HG03095 (cell line): ENCODE data around the gene TECPR1.

Experiments used
- ATAC-seq: cut with Tn5 transposase; IDR thresholded peaks from one replicate; pipeline ENCODE4 v1.9.1; 2021; ENCODE audit warnings: moderate library complexity; ENCODE audit not compliant: unreplicated experiment

The TECPR1 gene

GRCh38 chr7:98193474-98194180 is 58.4 kb downstream of the TECPR1 start:
- no peak for ATAC-seq

- ATAC-seq = no peak
These were observed 59.1 kb downstream of the TECPR1 start for GRCh38 chr7:98192781-98193457.

GRCh38 chr7:98191668-98192431 is 60.2 kb downstream of the TECPR1 start:
- no peak for ATAC-seq

- ATAC-seq = no peak
These were observed 62.5 kb downstream of the TECPR1 start for GRCh38 chr7:98189559-98189958.

GRCh38 chr7:98187138-98187502 is 64.9 kb downstream of the TECPR1 start:
- no peak for ATAC-seq

GRCh38 chr7:98186452-98187137 is 65.4 kb downstream of the TECPR1 start:
- no peak for ATAC-seq

- no peak for ATAC-seq
These were observed 66.9 kb downstream of the TECPR1 start for GRCh38 chr7:98185101-98185500.

GRCh38 chr7:98180751-98181150 is 71.3 kb downstream of the TECPR1 start:
- ATAC-seq = no peak

GRCh38 chr7:98178762-98179490 is 73.1 kb downstream of the TECPR1 start:
- ATAC-seq = no peak

GRCh38 chr7:98178321-98178720 is 73.7 kb downstream of the TECPR1 start:
- no peak for ATAC-seq

GRCh38 chr7:98177553-98177952 is 74.5 kb downstream of the TECPR1 start:
- ATAC-seq = no peak

- ATAC-seq = no peak
These were observed 76.6 kb downstream of the TECPR1 start for GRCh38 chr7:98175260-98175940.

- ATAC-seq = no peak
These were observed 77.4 kb downstream of the TECPR1 start for GRCh38 chr7:98174334-98175259.

GRCh38 chr7:98171449-98171848 is 80.6 kb downstream of the TECPR1 start:
- no peak for ATAC-seq

GRCh38 chr7:98170966-98171365 is 81.1 kb downstream of the TECPR1 start:
- ATAC-seq = no peak

GRCh38 chr7:98168904-98169621 is 83.0 kb downstream of the TECPR1 start:
- ATAC-seq = no peak

GRCh38 chr7:98168181-98168903 is 83.7 kb downstream of the TECPR1 start:
- ATAC-seq = peak; percentile 67

- no peak for ATAC-seq
These were observed 84.4 kb downstream of the TECPR1 start for GRCh38 chr7:98167653-98168052.
